Keratinocyte (primary cell): ENCODE measurements around the gene CNNM4. TPM values are rescaled to one million over a fixed set of nuclear protein-coding genes. Genes with fewer than 3 reads are reported as not detected.

Source experiments
- DNase-seq: peaks from one replicate; pipeline ENCODE4 v3.0.0-alpha.2; 2011; ENCODE audit warnings: low read depth, missing footprints, low spot score
- FAIRE-seq: peaks from 2 replicates; lab custom pipeline; 2011; peaks lifted over from hg19 to GRCh38; lab: Jason Lieb, UNC
- H2AFZ ChIP-seq: 2 replicates; pipeline ENCODE4 v1.6.0; 2012; ENCODE audit warnings: low read length, control low read depth, inconsistent platforms; ENCODE audit not compliant: control insufficient read depth
- H3K27ac ChIP-seq: 2 replicates; pipeline ENCODE4 v1.5.1; 2011; ENCODE audit warnings: low read length; ENCODE audit not compliant: control insufficient read depth, insufficient read depth
- H3K27me3 ChIP-seq: 3 replicates; pipeline ENCODE4 v1.6.0; 2011; ENCODE audit warnings: low read length; ENCODE audit not compliant: control insufficient read depth, insufficient read depth; ENCODE audit errors: extremely low read depth
- H3K36me3 ChIP-seq, 2 experiments: 2 replicates in 1 of 2; 3 replicates in 1 of 2; pipeline ENCODE4 v1.5.1; 2011; ENCODE audit warnings: low read length in 2 of 2, mild to moderate bottlenecking in 1 of 2; ENCODE audit not compliant: control insufficient read depth in 2 of 2, insufficient read depth in 2 of 2; ENCODE audit errors: extremely low read depth in 1 of 2
- H3K4me1 ChIP-seq: 3 replicates; pipeline ENCODE4 v1.5.1; 2011; ENCODE audit warnings: low read length; ENCODE audit not compliant: control insufficient read depth, insufficient read depth; ENCODE audit errors: extremely low read depth
- H3K4me2 ChIP-seq: 3 replicates; pipeline ENCODE4 v1.6.0; 2011; ENCODE audit warnings: low read depth, low read length; ENCODE audit not compliant: control insufficient read depth, insufficient read depth; ENCODE audit errors: extremely low read depth
- H3K4me3 ChIP-seq, 3 experiments: fragments of 200-600 bp in 1 of 3; sonication (generic) in 1 of 3; 2 replicates in 2 of 3; 3 replicates in 1 of 3; pipeline ENCODE4 v1.5.1; 2011 to 2016; ENCODE audit warnings: low read length in 3 of 3, mild to moderate bottlenecking in 3 of 3, control low read depth in 2 of 3, inconsistent platforms in 1 of 3, low read depth in 1 of 3, mixed read lengths in 1 of 3, mixed run types in 1 of 3, moderate library complexity in 1 of 3; ENCODE audit not compliant: control insufficient read depth in 2 of 3, insufficient read depth in 2 of 3; ENCODE audit errors: extremely low read depth in 1 of 3
- H3K79me2 ChIP-seq: 2 replicates; pipeline ENCODE4 v1.6.0; 2012; ENCODE audit warnings: low read length; ENCODE audit not compliant: control insufficient read depth, insufficient read depth
- H3K9ac ChIP-seq: 3 replicates; pipeline ENCODE4 v1.6.0; 2011; ENCODE audit warnings: low read length; ENCODE audit not compliant: control insufficient read depth, insufficient read depth; ENCODE audit errors: extremely low read depth
- H3K9me1 ChIP-seq: 3 replicates; pipeline ENCODE4 v1.6.0; 2011; ENCODE audit warnings: low read length; ENCODE audit not compliant: control insufficient read depth, insufficient read depth; ENCODE audit errors: extremely low read depth
- H3K9me3 ChIP-seq: 2 replicates; pipeline ENCODE4 v1.5.1; 2012; ENCODE audit warnings: low read depth, low read length; ENCODE audit not compliant: control insufficient read depth
- H4K20me1 ChIP-seq: 3 replicates; pipeline ENCODE4 v1.6.0; 2011; ENCODE audit warnings: low read length; ENCODE audit not compliant: control insufficient read depth, insufficient read depth; ENCODE audit errors: extremely low read depth
- EZH2 ChIP-seq: IDR thresholded peaks from one replicate; pipeline ENCODE4 v1.6.1; 2012; ENCODE audit warnings: inconsistent platforms, mild to moderate bottlenecking, low read length, moderate library complexity
- dilution Hi-C: fragments of 300-500 bp; cut with MboI; formaldehyde crosslinking; loops from one replicate; pipeline ENCODE4 v1.7.0; 2020; ENCODE audit warnings: low sequenced_read_pairs; ENCODE audit not compliant: extremely low pct_ligation_motif_present
- polyA plus RNA-seq, 5 experiments: library from polyadenylated mRNA; depleted of rRNA in 3 of 5; stranded (reverse) in 3 of 5; stranded (forward) in 1 of 5; unstranded in 1 of 5; fragments of >200 nt; gene quantifications; 1 replicate in 1 of 5; 2 replicates in 3 of 5; 3 replicates in 1 of 5; pipeline versions ENCODE4 v1.2.1 to v1.2.3, GENCODE V29; 2011 to 2012; ENCODE audit warnings: missing spikeins in 2 of 5, low read depth in 1 of 5, low replicate concordance in 1 of 5
- TF ChIP-seq, protein P1 (sequence below), 3 experiments: IDR thresholded peaks in 1 of 3; conservative IDR thresholded peaks in 1 of 3; optimal IDR thresholded peaks in 1 of 3; 2 replicates in 2 of 3; 3 replicates in 1 of 3; pipeline versions ENCODE3 to v1.5.1; 2011; ENCODE audit warnings: low read length in 3 of 3, mild to moderate bottlenecking in 3 of 3, moderate library complexity in 2 of 3, control low read depth in 1 of 3, inconsistent platforms in 1 of 3; ENCODE audit not compliant: insufficient read depth in 2 of 3; ENCODE audit errors: extremely low read depth in 1 of 3

Gene CNNM4
- polyA plus RNA-seq, 1 donor (not counting 4 experiments of a cell fraction or from before 2014, with no cell fraction given), result 4.4 TPM

- H3K36me3 ChIP-seq, result peaks cover 7 to 14% of the 10 kb centered on the region in 2 experiments
- no peaks in the 10 kb centered on the region for H3K79me2 ChIP-seq
- H3K9ac ChIP-seq, result no peak overlapping the region
- no peak overlapping the region for H3K4me2 ChIP-seq
- H4K20me1 ChIP-seq, result no peaks in the 10 kb centered on the region
- H3K9me1 ChIP-seq, result no peaks in the 10 kb centered on the region
- no peak overlapping the region for H2AFZ ChIP-seq
- H3K4me3 ChIP-seq, result no peak overlapping the region
- dilution Hi-C loops, result no loop called here
- TF ChIP-seq EZH2, result no peak
- TF ChIP-seq, protein P1, sequence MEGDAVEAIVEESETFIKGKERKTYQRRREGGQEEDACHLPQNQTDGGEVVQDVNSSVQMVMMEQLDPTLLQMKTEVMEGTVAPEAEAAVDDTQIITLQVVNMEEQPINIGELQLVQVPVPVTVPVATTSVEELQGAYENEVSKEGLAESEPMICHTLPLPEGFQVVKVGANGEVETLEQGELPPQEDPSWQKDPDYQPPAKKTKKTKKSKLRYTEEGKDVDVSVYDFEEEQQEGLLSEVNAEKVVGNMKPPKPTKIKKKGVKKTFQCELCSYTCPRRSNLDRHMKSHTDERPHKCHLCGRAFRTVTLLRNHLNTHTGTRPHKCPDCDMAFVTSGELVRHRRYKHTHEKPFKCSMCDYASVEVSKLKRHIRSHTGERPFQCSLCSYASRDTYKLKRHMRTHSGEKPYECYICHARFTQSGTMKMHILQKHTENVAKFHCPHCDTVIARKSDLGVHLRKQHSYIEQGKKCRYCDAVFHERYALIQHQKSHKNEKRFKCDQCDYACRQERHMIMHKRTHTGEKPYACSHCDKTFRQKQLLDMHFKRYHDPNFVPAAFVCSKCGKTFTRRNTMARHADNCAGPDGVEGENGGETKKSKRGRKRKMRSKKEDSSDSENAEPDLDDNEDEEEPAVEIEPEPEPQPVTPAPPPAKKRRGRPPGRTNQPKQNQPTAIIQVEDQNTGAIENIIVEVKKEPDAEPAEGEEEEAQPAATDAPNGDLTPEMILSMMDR (optimal IDR thresholded peaks at IDR 0.05 in 1 of 3, IDR thresholded peaks at IDR 0.05 in 1 of 3, conservative IDR thresholded peaks at IDR 0.05 in 1 of 3; ENCODE audit: extremely low read depth in 1 of 3, insufficient read depth in 2 of 3, low read length in 3 of 3), result no peak
- FAIRE-seq, result no peak
- no peak for DNase-seq
- H3K4me1 ChIP-seq, result no peaks in the 10 kb centered on the region
- no peak overlapping the region for H3K27ac ChIP-seq
- no peaks in the 10 kb centered on the region for H3K27me3 ChIP-seq
- H3K9me3 ChIP-seq, result no peaks in the 10 kb centered on the region
Observed at GRCh38 chr2:96715658-96716057, 45.0 kb upstream of the CNNM4 start.

GRCh38 chr2:96716388-96716787 lies 44.3 kb upstream of the CNNM4 start:
- Histone ChIP-seq H3K27me3 (no peaks in the 10 kb centered on the region), H3K79me2 (no peaks in the 10 kb centered on the region), H3K9ac (no peak overlapping the region), H3K4me1 (no peaks in the 10 kb centered on the region), H3K9me1 (no peaks in the 10 kb centered on the region), H3K4me2 (no peak overlapping the region), H3K27ac (no peak overlapping the region), H3K9me3 (no peaks in the 10 kb centered on the region), H4K20me1 (no peaks in the 10 kb centered on the region), H3K36me3 (peaks cover 7 to 14% of the 10 kb centered on the region in 2 experiments), H2AFZ (no peak overlapping the region), H3K4me3 (no peak overlapping the region)
- dilution Hi-C loops, result no loop called here
- FAIRE-seq (no peak), DNase-seq (no peak)
- TF ChIP-seq, protein P1 (optimal IDR thresholded peaks at IDR 0.05 in 1 of 3, IDR thresholded peaks at IDR 0.05 in 1 of 3, conservative IDR thresholded peaks at IDR 0.05 in 1 of 3; ENCODE audit: extremely low read depth in 1 of 3, insufficient read depth in 2 of 3, low read length in 3 of 3), result no peak
- no peak for TF ChIP-seq EZH2
